Panc1 (cell line): ENCODE measurements around the gene TMEM120B. TPM values are rescaled to one million over a fixed set of nuclear protein-coding genes. Genes with fewer than 3 reads are reported as not detected.

Source experiments
- ATAC-seq: fragments of 200-7000 bp; cut with Tn5 transposase; 2 replicates; pipeline ENCODE4 v1.9.1; 2020; ENCODE audit warnings: mild to moderate bottlenecking, moderate library complexity
- BruUV-seq: library from RNA; stranded (reverse); fragments of 400-500 nt; replicated peaks from 2 replicates; lab custom pipeline; 2021; lab: Mats Ljungman, UMichigan
- CTCF ChIA-PET: fragments of 300-600 bp; sonication (Branson Sonifier 250); formaldehyde crosslinking; loops from one replicate; lab custom pipeline; 2022; ENCODE audit warnings: antibody characterized with exemption; lab: Charles Lee
- POLR2A ChIA-PET: fragments of 300-600 bp; sonication (Branson Sonifier 250); formaldehyde crosslinking; loops from one replicate; lab custom pipeline; 2022; ENCODE audit warnings: antibody characterized with exemption; lab: Charles Lee
- DNase-seq: peaks from one replicate; pipeline ENCODE4 v3.0.0-alpha.2; 2010; ENCODE audit warnings: low read depth, low spot score
- H3K27ac ChIP-seq: 2 replicates; pipeline ENCODE4 v1.5.1; 2011; ENCODE audit warnings: mild to moderate bottlenecking, low read length, inconsistent platforms
- H3K27me3 ChIP-seq: fragments of 200-500 bp; sonication (Bioruptor generic); 2 replicates; pipeline ENCODE4 v1.6.0; 2014; ENCODE audit warnings: low read length, inconsistent platforms; ENCODE audit not compliant: control insufficient read depth, insufficient read depth
- H3K36me3 ChIP-seq: fragments of 200-500 bp; sonication (Bioruptor generic); 2 replicates; pipeline ENCODE4 v1.5.1; 2014; ENCODE audit warnings: inconsistent platforms, mild to moderate bottlenecking, low read length, moderate library complexity; ENCODE audit not compliant: control insufficient read depth, insufficient read depth
- H3K4me1 ChIP-seq: 2 replicates; pipeline ENCODE4 v1.5.1; 2011; ENCODE audit warnings: inconsistent platforms, mild to moderate bottlenecking, low read length, moderate library complexity; ENCODE audit not compliant: control insufficient read depth, insufficient read depth
- H3K4me3 ChIP-seq, 2 experiments: 2 replicates each; pipeline ENCODE4 v1.5.1; 2011 to 2012; ENCODE audit warnings: low read depth in 2 of 2, low read length in 2 of 2, mild to moderate bottlenecking in 2 of 2, inconsistent platforms in 1 of 2, moderate library complexity in 1 of 2
- H3K9me3 ChIP-seq: fragments of 200-500 bp; sonication (Bioruptor generic); 2 replicates; pipeline ENCODE4 v1.5.1; 2014; ENCODE audit warnings: low read depth, mild to moderate bottlenecking, inconsistent platforms, low read length, moderate library complexity; ENCODE audit not compliant: control insufficient read depth, insufficient read depth
- POLR2AphosphoS5 ChIP-seq: IDR thresholded peaks from 2 replicates; pipeline ENCODE4 v1.6.1; 2012; ENCODE audit warnings: mild to moderate bottlenecking, low read depth, low read length, moderate library complexity
- SIN3A ChIP-seq: IDR thresholded peaks from 2 replicates; pipeline ENCODE4 v1.6.1; 2012; ENCODE audit warnings: low read depth, mild to moderate bottlenecking, low read length, moderate library complexity, borderline replicate concordance; ENCODE audit not compliant: insufficient read depth
- TCF7L2 ChIP-seq: IDR thresholded peaks from 2 replicates; pipeline ENCODE4 v1.6.1; 2011; ENCODE audit warnings: mild to moderate bottlenecking, low read depth, low read length, inconsistent platforms
- in situ Hi-C: cut with HindIII; loops from 2 replicates; pipeline ENCODE4 v1.10.0; 2016; ENCODE audit warnings: low sequenced_read_pairs, low pct_unique_long_range_greater_than_20kb
- intact Hi-C: fragments of 100-400 bp; cut with micrococcal nuclease; formaldehyde crosslinking; loops from one replicate; pipeline ENCODE4 v1.10.0; 2022; ENCODE audit not compliant: unreplicated experiment
- total RNA-seq: library from RNA; stranded (reverse); gene quantifications from one replicate; pipeline ENCODE4 v1.2.1, GENCODE V29; 2021; ENCODE audit not compliant: unreplicated experiment
- TF ChIP-seq, protein P1 (sequence below), 2 experiments: IDR thresholded peaks; 2 replicates each; pipeline ENCODE4 v1.6.1; 2011 to 2012; ENCODE audit warnings: low read depth in 2 of 2, control low read depth in 1 of 2, low read length in 1 of 2, mild to moderate bottlenecking in 1 of 2, moderate library complexity in 1 of 2; ENCODE audit not compliant: insufficient read depth in 1 of 2
- TF ChIP-seq, protein P2 (sequence below): fragments of 450-650 bp; IDR thresholded peaks from 2 replicates; pipeline ENCODE4 v1.5.1; 2017; ENCODE audit warnings: mild to moderate bottlenecking

Gene TMEM120B
- total RNA-seq, 1 experiment from 2014 or later = 22.3 TPM

GRCh38 chr12:121780429-121780828 is 67.9 kb downstream of the TMEM120B start:
- Histone ChIP-seq H3K9me3 (no peaks in the 10 kb centered on the region), H3K27ac (no peak overlapping the region), H3K36me3 (peaks cover 4% of the 10 kb centered on the region), H3K27me3 (no peaks in the 10 kb centered on the region), H3K4me3 (no peak overlapping the region), H3K4me1 (peaks cover 40% of the 10 kb centered on the region)
- ChIA-PET CTCF (interaction anchor here (2.9 kb wide), 1 partner anchor 13 kb away, joined by 18 read pairs; the partner anchor contains the start of gene RHOF), POLR2A (interaction anchor here (0.6 kb wide), 1 partner anchor 90 kb away, joined by 7 read pairs; no protein-coding TSS in a partner anchor)
- TF ChIP-seq TCF7L2 = no peak
- TF ChIP-seq, protein P1, sequence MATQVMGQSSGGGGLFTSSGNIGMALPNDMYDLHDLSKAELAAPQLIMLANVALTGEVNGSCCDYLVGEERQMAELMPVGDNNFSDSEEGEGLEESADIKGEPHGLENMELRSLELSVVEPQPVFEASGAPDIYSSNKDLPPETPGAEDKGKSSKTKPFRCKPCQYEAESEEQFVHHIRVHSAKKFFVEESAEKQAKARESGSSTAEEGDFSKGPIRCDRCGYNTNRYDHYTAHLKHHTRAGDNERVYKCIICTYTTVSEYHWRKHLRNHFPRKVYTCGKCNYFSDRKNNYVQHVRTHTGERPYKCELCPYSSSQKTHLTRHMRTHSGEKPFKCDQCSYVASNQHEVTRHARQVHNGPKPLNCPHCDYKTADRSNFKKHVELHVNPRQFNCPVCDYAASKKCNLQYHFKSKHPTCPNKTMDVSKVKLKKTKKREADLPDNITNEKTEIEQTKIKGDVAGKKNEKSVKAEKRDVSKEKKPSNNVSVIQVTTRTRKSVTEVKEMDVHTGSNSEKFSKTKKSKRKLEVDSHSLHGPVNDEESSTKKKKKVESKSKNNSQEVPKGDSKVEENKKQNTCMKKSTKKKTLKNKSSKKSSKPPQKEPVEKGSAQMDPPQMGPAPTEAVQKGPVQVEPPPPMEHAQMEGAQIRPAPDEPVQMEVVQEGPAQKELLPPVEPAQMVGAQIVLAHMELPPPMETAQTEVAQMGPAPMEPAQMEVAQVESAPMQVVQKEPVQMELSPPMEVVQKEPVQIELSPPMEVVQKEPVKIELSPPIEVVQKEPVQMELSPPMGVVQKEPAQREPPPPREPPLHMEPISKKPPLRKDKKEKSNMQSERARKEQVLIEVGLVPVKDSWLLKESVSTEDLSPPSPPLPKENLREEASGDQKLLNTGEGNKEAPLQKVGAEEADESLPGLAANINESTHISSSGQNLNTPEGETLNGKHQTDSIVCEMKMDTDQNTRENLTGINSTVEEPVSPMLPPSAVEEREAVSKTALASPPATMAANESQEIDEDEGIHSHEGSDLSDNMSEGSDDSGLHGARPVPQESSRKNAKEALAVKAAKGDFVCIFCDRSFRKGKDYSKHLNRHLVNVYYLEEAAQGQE (IDR thresholded peaks at IDR 0.05; ENCODE audit: insufficient read depth in 1 of 2, low read depth in 2 of 2, low read length in 1 of 2) = no peak
- no peak for ATAC-seq
- BruUV-seq = no TSS peak
- no peak for DNase-seq
- intact Hi-C loops = no loop called here
- in situ Hi-C loops = no loop called here

DNA sequence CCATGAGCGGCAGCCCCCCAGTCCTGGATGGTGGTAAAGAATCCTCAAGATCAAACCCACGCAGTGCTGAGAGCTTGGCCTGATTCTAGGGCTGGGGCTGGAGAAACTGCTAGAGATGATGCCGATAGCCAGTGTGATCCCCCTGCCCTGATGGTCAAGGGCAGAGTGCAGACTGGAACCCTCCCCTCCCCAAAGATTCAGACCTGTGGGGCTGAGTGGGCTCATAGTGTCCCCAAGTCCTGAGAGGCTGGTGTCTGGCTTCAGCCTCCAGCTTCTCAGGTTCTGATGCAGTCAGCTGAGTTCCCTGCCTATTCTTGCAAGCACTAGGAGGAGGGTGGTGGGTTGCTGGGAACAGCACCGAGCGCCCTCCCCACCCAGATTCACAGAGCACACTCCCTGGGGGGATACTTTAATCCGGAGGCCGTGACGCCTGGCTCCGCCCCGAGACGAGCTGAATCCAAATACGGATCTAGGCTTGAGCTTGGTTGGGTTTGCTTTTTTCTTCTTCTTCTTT is 69.0 kb downstream of the TMEM120B start:
- intact Hi-C loops = no loop called here
- CTCF ChIA-PET = interaction anchor here (0.6 to 2.9 kb wide), 4 partner anchors 12 to 90 kb away, joined by 3 to 18 read pairs (median 3); partner anchors contain the start of gene RHOF
- POLR2A ChIA-PET = interaction anchor here (0.6 to 0.7 kb wide), 2 partner anchors 15 to 84 kb away, joined by 3 to 8 read pairs; no protein-coding TSS in a partner anchor

More for the DNA sequence above, 69.0 kb downstream of the TMEM120B start:
- Histone ChIP-seq H3K27ac (peak overlapping the region; percentile 73), H3K4me1 (peaks cover 35% of the 10 kb centered on the region), H3K4me3 (no peak overlapping the region), H3K27me3 (no peaks in the 10 kb centered on the region), H3K9me3 (no peaks in the 10 kb centered on the region), H3K36me3 (peaks cover 4% of the 10 kb centered on the region)
- in situ Hi-C loops = no loop called here
- BruUV-seq = no TSS peak
- DNase-seq (no peak), ATAC-seq (no peak)
- TF ChIP-seq, protein P2, sequence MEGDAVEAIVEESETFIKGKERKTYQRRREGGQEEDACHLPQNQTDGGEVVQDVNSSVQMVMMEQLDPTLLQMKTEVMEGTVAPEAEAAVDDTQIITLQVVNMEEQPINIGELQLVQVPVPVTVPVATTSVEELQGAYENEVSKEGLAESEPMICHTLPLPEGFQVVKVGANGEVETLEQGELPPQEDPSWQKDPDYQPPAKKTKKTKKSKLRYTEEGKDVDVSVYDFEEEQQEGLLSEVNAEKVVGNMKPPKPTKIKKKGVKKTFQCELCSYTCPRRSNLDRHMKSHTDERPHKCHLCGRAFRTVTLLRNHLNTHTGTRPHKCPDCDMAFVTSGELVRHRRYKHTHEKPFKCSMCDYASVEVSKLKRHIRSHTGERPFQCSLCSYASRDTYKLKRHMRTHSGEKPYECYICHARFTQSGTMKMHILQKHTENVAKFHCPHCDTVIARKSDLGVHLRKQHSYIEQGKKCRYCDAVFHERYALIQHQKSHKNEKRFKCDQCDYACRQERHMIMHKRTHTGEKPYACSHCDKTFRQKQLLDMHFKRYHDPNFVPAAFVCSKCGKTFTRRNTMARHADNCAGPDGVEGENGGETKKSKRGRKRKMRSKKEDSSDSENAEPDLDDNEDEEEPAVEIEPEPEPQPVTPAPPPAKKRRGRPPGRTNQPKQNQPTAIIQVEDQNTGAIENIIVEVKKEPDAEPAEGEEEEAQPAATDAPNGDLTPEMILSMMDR = no peak
- no peak for TF ChIP-seq TCF7L2
- TF ChIP-seq SIN3A = no peak
- TF ChIP-seq, protein P1 (IDR thresholded peaks at IDR 0.05; ENCODE audit: insufficient read depth in 1 of 2, low read depth in 2 of 2, low read length in 1 of 2) = no peak
- TF ChIP-seq POLR2AphosphoS5 = no peak; the same call in 1 of the 2 replicates
